A549 (cell line): ENCODE measurements around the gene CMIP. TPM values are rescaled to one million over a fixed set of nuclear protein-coding genes. Genes with fewer than 3 reads are reported as not detected.
A peak's percentile ranks its signal among the peaks of the same experiment; 100 is the strongest.

ENCODE experiments used
- ATAC-seq, 2 experiments: fragments of 200-7000 bp in 1 of 2; fragments of >200 bp in 1 of 2; cut with Nextera tagmentation in 1 of 2; cut with Tn5 transposase in 1 of 2; 3 replicates each; pipeline versions ENCODE4 v1.8.0 to v1.9.1; 2018 to 2020; ENCODE audit warnings: mild to moderate bottlenecking in 1 of 2, moderate library complexity in 1 of 2
- CTCF ChIA-PET: fragments of 300-600 bp; sonication (Branson Sonifier 250); formaldehyde crosslinking; extraction: SDS; loops from one replicate; lab custom pipeline; 2021; ENCODE audit warnings: antibody characterized with exemption, inconsistent platforms; lab: Yijun Ruan, JAX
- POLR2A ChIA-PET: fragments of 350-600 bp; formaldehyde crosslinking; extraction: SDS; loops from one replicate; lab custom pipeline; 2021; ENCODE audit warnings: antibody characterized with exemption, inconsistent platforms; lab: Yijun Ruan, JAX
- DNase-seq, 2 experiments: peaks; one replicate each; pipeline versions ENCODE4 v3.0.0 to v3.0.0-alpha.2; 2011 to 2016; ENCODE audit warnings: low read depth in 1 of 2, low spot score in 1 of 2
- FAIRE-seq: peaks from 2 replicates; lab custom pipeline; 2011; peaks lifted over from hg19 to GRCh38; lab: Jason Lieb, UNC
- H3K27ac ChIP-seq, 2 experiments: fragments of >200 bp; sonication (Bioruptor Twin); formaldehyde crosslinking; 3 replicates each; pipeline ENCODE4 v1.5.1; 2016 to 2017
- H3K4me1 ChIP-seq: fragments of >200 bp; sonication (Bioruptor Twin); formaldehyde crosslinking; 3 replicates; pipeline ENCODE4 v1.6.1; 2016
- H3K4me2 ChIP-seq: fragments of >200 bp; sonication (Bioruptor Twin); formaldehyde crosslinking; 3 replicates; pipeline ENCODE4 v1.6.1; 2016
- H3K4me3 ChIP-seq: fragments of >200 bp; sonication (Bioruptor Twin); formaldehyde crosslinking; 3 replicates; pipeline ENCODE4 v1.5.1; 2016
- H3K9me3 ChIP-seq: fragments of >200 bp; sonication (Bioruptor Twin); formaldehyde crosslinking; 3 replicates; pipeline ENCODE4 v1.6.1; 2016
- CBX8 ChIP-seq: fragments of 200-600 bp; sonication (generic); IDR thresholded peaks from 2 replicates; pipeline ENCODE4 v1.6.1; 2016
- CEBPB ChIP-seq, 2 experiments: fragments of >200 bp in 1 of 2; sonication (Bioruptor Twin) in 1 of 2; formaldehyde crosslinking in 1 of 2; IDR thresholded peaks; 2 replicates each; pipeline ENCODE4 v1.6.1; 2012 to 2016
- CHD2 ChIP-seq: fragments of 150-350 bp; IDR thresholded peaks from 2 replicates; pipeline ENCODE4 v1.6.1; 2014; ENCODE audit warnings: low read length; ENCODE audit not compliant: partially characterized antibody
- EHMT2 ChIP-seq: fragments of 200-600 bp; sonication (generic); IDR thresholded peaks from 2 replicates; pipeline ENCODE4 v1.6.1; 2016; ENCODE audit warnings: antibody characterized with exemption, low read depth, mild to moderate bottlenecking, moderate library complexity
- FOXS1 ChIP-seq: fragments of 250-450 bp; sonication (Bioruptor Pico); IDR thresholded peaks from 2 replicates; pipeline ENCODE4 v1.5.0; 2020; ENCODE audit warnings: mild to moderate bottlenecking, moderate library complexity
- HES2 ChIP-seq: fragments of >200 bp; sonication (Bioruptor Twin); formaldehyde crosslinking; IDR thresholded peaks from 2 replicates; pipeline ENCODE4 v1.6.1; 2016
- HMGXB4 ChIP-seq: fragments of 250-450 bp; sonication (Bioruptor Pico); IDR thresholded peaks from 2 replicates; pipeline ENCODE4 v1.5.0; 2021; ENCODE audit warnings: mild to moderate bottlenecking, moderate library complexity, borderline replicate concordance
- HOXA7 ChIP-seq: fragments of 250-450 bp; sonication (Bioruptor Pico); IDR thresholded peaks from 2 replicates; pipeline ENCODE4 v1.5.0; 2020; ENCODE audit warnings: mild to moderate bottlenecking, moderate library complexity
- MAFK ChIP-seq: fragments of 450-650 bp; IDR thresholded peaks from 2 replicates; pipeline ENCODE4 v1.6.1; 2014; ENCODE audit not compliant: partially characterized antibody
- NPAS2 ChIP-seq: fragments of 250-450 bp; sonication (Bioruptor Pico); IDR thresholded peaks from 2 replicates; pipeline ENCODE4 v1.8.0; 2022; ENCODE audit warnings: mild to moderate bottlenecking, moderate library complexity, borderline replicate concordance
- RAD21 ChIP-seq, 2 experiments: fragments of >200 bp in 1 of 2; sonication (Bioruptor Twin) in 1 of 2; formaldehyde crosslinking in 1 of 2; IDR thresholded peaks in 1 of 2; conservative IDR thresholded peaks in 1 of 2; 2 replicates in 1 of 2; 3 replicates in 1 of 2; pipeline ENCODE4 v1.6.1; 2012 to 2018; ENCODE audit warnings: inconsistent platforms in 1 of 2
- SMC3 ChIP-seq: fragments of >200 bp; sonication (Bioruptor Twin); formaldehyde crosslinking; IDR thresholded peaks from 3 replicates; pipeline ENCODE4 v1.6.1; 2018; ENCODE audit warnings: inconsistent platforms
- SREBF2 ChIP-seq: fragments of 450-650 bp; IDR thresholded peaks from 2 replicates; pipeline ENCODE4 v1.6.1; 2014; ENCODE audit warnings: mild to moderate bottlenecking, moderate library complexity
- TP53 ChIP-seq: fragments of 250-450 bp; sonication (Bioruptor Pico); IDR thresholded peaks from 2 replicates; pipeline ENCODE4 v1.5.0; 2021; ENCODE audit warnings: mild to moderate bottlenecking, moderate library complexity
- WGBS: methylation state at CpG from one replicate; pipeline ENCODE4 v1.1.6; 2017; ENCODE audit errors: missing lambda C conversion rate; 5-methylcytosine and 5-hydroxymethylcytosine counted together
- polyA plus RNA-seq, 4 experiments: library from polyadenylated mRNA; depleted of rRNA in 3 of 4; stranded (reverse); fragments of >200 nt; fragmentation: RNase III in 1 of 4; extraction: RNeasy Plus Mini Kit Qiagen cat#74134 plus additional on column Dnase treatment in 1 of 4; gene quantifications; 2 replicates in 3 of 4; 3 replicates in 1 of 4; pipeline ENCODE4 v1.2.3, GENCODE V29; 2011 to 2017
- TF ChIP-seq, protein P1 (sequence below): IDR thresholded peaks from 2 replicates; pipeline ENCODE4 v1.6.1; 2012; ENCODE audit warnings: low read depth, borderline replicate concordance
- TF ChIP-seq, protein P2 (sequence below): IDR thresholded peaks from 2 replicates; pipeline ENCODE4 v1.6.1; 2012
- TF ChIP-seq, protein P3 (sequence below): fragments of 150-350 bp; IDR thresholded peaks from 2 replicates; pipeline ENCODE4 v1.6.1; 2014; ENCODE audit warnings: low read depth, mild to moderate bottlenecking, low read length

The CMIP gene
- polyA plus RNA-seq, 2 of the 4 experiments (the other 2 are of a cell fraction): 21.6 to 125 TPM

DNA sequence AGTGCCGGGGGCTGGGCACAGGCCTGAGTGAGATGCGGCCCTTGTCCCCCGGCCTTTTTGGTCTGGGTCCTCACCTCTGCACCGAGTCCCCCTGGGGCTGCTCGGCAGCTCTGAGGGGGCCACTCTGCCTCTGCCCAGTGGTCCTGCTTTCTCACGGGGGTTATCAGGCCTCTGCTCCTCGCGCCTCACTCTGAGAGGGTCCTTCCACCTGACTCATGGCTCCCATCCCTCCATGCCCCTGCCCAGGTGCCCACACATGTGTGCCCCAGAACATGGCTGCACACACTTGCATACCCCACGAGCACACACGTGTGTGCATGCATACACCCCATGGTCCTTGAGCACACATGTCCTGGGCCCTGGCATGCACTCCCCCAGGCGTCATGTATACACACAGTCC, 53.7 kb downstream of the CMIP start (continued):
- TF ChIP-seq SREBF2 (no peak), HOXA7 (CRISPR knock-in tag) (no peak), TP53 (no peak)
- TF ChIP-seq, protein P1, sequence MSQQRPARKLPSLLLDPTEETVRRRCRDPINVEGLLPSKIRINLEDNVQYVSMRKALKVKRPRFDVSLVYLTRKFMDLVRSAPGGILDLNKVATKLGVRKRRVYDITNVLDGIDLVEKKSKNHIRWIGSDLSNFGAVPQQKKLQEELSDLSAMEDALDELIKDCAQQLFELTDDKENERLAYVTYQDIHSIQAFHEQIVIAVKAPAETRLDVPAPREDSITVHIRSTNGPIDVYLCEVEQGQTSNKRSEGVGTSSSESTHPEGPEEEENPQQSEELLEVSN: no peak

GRCh38 chr16:81499576-81500380, 55.2 kb downstream of the CMIP start:
- DNase-seq: no peak
- no peaks in the 10 kb centered on the region for H3K9me3 ChIP-seq
- no peak overlapping the region for H3K4me3 ChIP-seq
- H3K4me2 ChIP-seq: no peak overlapping the region
- peak in 1 of 2 experiments; percentile 3; a peak in 2 of 6 replicates for ATAC-seq
- ChIA-PET CTCF (interaction anchor here (1.0 to 1.8 kb wide), 3 partner anchors 10 to 48 kb away, joined by 4 to 7 read pairs (median 4); no protein-coding TSS in a partner anchor), POLR2A (no interaction called here)
- H3K4me1 ChIP-seq: peaks cover 98% of the 10 kb centered on the region
- peak overlapping the region; percentile 45 to 75 for H3K27ac ChIP-seq
- TF ChIP-seq SMC3 (no peak), RAD21 (conservative IDR thresholded peaks at IDR 0.05 in 1 of 2, IDR thresholded peaks at IDR 0.05 in 1 of 2) (no peak), FOXS1 (CRISPR knock-in tag) (no peak), MAFK (no peak), NPAS2 (CRISPR knock-in tag) (no peak), CHD2 (no peak)
- 88% methylated on average over 20 of the region's 20 CpGs for WGBS
- no peak for FAIRE-seq

GRCh38 chr16:81500833-81501521, 56.4 kb downstream of the CMIP start:
- Histone ChIP-seq H3K4me1 (peaks cover 97% of the 10 kb centered on the region), H3K4me2 (peak overlapping the region; percentile 14; the same call in 1 of the 3 replicates), H3K9me3 (no peaks in the 10 kb centered on the region), H3K4me3 (no peak overlapping the region), H3K27ac (peak overlapping the region in 1 of 2 experiments; percentile 75; a peak in 3 of 6 replicates)
- CTCF ChIA-PET: interaction anchor here (0.6 to 1.2 kb wide), 4 partner anchors 12 to 122 kb away, joined by 3 to 4 read pairs (median 4); no protein-coding TSS in a partner anchor
- DNase-seq (no peak), FAIRE-seq (no peak), ATAC-seq (no peak)
- TF ChIP-seq CEBPB (IDR thresholded peaks at IDR 0.05): no peak
- POLR2A ChIA-PET: no interaction called here
- 86% methylated on average over 17 of the region's 17 CpGs for WGBS

- WGBS: 88% methylated on average over 17 of the region's 17 CpGs
- Histone ChIP-seq H3K4me2 (no peak overlapping the region), H3K4me3 (no peak overlapping the region), H3K27ac (peak overlapping the region in 1 of 2 experiments; percentile 50; a peak in 3 of 6 replicates), H3K9me3 (no peaks in the 10 kb centered on the region), H3K4me1 (peaks cover 97% of the 10 kb centered on the region)
- FAIRE-seq: no peak
- POLR2A ChIA-PET: no interaction called here
- DNase-seq: no peak
- CTCF ChIA-PET: interaction anchor here (1.2 to 1.4 kb wide), 2 partner anchors 13 to 19 kb away, joined by 4 read pairs; no protein-coding TSS in a partner anchor
- TF ChIP-seq, protein P2, sequence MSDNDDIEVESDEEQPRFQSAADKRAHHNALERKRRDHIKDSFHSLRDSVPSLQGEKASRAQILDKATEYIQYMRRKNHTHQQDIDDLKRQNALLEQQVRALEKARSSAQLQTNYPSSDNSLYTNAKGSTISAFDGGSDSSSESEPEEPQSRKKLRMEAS: no peak
- TF ChIP-seq HMGXB4 (CRISPR knock-in tag): no peak
- no peak for TF ChIP-seq CHD2
- no peak for TF ChIP-seq HES2
- TF ChIP-seq, protein P3, sequence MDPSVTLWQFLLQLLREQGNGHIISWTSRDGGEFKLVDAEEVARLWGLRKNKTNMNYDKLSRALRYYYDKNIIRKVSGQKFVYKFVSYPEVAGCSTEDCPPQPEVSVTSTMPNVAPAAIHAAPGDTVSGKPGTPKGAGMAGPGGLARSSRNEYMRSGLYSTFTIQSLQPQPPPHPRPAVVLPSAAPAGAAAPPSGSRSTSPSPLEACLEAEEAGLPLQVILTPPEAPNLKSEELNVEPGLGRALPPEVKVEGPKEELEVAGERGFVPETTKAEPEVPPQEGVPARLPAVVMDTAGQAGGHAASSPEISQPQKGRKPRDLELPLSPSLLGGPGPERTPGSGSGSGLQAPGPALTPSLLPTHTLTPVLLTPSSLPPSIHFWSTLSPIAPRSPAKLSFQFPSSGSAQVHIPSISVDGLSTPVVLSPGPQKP: no peak
- no peak for TF ChIP-seq EHMT2
- TF ChIP-seq CBX8: no peak
- ATAC-seq: no peak
Observed at GRCh38 chr16:81502396-81503070, 57.9 kb downstream of the CMIP start.
